BJ (cell line): Measurements from ENCODE around the gene AK4. TPM values are rescaled to one million over a fixed set of nuclear protein-coding genes. Genes with fewer than 3 reads are reported as not detected.

Source experiments
- CTCF ChIA-PET: fragments of 350-600 bp; formaldehyde crosslinking; extraction: SDS; loops from one replicate; lab custom pipeline; 2021; ENCODE audit warnings: antibody characterized with exemption, inconsistent platforms; lab: Yijun Ruan, JAX
- POLR2A ChIA-PET: fragments of 300-600 bp; sonication (Branson Sonifier 250); formaldehyde crosslinking; extraction: SDS; loops from one replicate; lab custom pipeline; 2021; ENCODE audit warnings: antibody characterized with exemption; lab: Charles Lee
- DNase-seq: peaks from one replicate; pipeline ENCODE4 v3.0.0-alpha.2; 2011; ENCODE audit warnings: low read depth
- H3K27me3 ChIP-seq: 2 replicates; pipeline ENCODE4 v1.6.0; 2011; ENCODE audit warnings: low read length; ENCODE audit not compliant: control insufficient read depth, insufficient read depth
- H3K36me3 ChIP-seq: 2 replicates; pipeline ENCODE4 v1.5.1; 2011; ENCODE audit warnings: low read length; ENCODE audit not compliant: control insufficient read depth, insufficient read depth
- H3K4me3 ChIP-seq: 2 replicates; pipeline ENCODE4 v1.5.1; 2011; ENCODE audit warnings: low read depth, mild to moderate bottlenecking, control low read depth, low read length
- polyA plus RNA-seq: library from polyadenylated mRNA; depleted of rRNA; stranded (reverse); fragments of >200 nt; gene quantifications from 2 replicates; pipeline ENCODE4 v1.2.3, GENCODE V29; 2011
- TF ChIP-seq, protein P1 (sequence below): IDR thresholded peaks from 2 replicates; pipeline ENCODE4 v1.5.1; 2011; ENCODE audit warnings: low read depth, mild to moderate bottlenecking, control low read depth, inconsistent platforms, low read length, moderate library complexity; ENCODE audit not compliant: insufficient read depth

AK4 gene
- polyA plus RNA-seq, 1 experiment, result 11.9 TPM

DNA sequence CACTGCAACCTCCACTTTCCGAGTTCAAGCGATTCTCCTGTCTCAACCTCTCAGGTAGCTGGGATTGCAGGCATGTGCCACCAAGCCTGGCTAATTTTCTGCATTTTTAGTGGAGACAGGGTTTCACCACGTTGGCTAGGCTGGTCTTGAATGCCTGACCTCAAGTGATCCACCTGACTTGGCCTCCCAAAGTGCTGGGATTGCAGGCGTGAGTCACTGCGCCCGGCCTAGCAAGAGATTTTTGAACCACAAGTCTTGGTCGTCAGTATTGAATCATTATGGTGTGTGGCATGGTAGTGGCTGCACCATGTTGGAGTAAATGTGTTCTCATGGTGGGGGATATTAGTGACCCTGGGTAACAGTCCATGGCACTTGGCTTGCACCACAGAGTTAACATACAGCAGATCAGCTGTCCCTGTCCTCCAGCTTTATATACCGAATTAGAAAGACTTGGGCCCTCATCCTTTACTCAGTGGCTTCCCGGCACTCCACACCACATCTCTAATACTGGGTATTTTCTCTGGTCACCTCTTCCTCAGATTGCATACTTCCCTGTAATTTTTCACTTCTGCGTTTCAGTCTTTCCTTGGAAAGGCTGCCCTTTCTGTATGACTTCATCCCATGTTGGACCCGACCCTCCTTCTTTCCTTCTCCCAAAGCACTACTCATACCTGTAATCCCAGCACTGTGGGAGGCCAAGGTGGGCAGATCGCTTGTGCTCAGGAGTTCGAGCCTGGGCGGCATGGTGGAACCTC lies 25.1 kb downstream of the AK4 start:
- POLR2A ChIA-PET, result no interaction called here
- Histone ChIP-seq H3K36me3 (no peaks in the 10 kb centered on the region), H3K4me3 (no peak overlapping the region), H3K27me3 (peaks cover 3% of the 10 kb centered on the region)
- CTCF ChIA-PET, result interaction anchor here (0.6 to 1.8 kb wide), 2 partner anchors 101 to 514 kb away, joined by 3 read pairs; no protein-coding TSS in a partner anchor
- TF ChIP-seq, protein P1, sequence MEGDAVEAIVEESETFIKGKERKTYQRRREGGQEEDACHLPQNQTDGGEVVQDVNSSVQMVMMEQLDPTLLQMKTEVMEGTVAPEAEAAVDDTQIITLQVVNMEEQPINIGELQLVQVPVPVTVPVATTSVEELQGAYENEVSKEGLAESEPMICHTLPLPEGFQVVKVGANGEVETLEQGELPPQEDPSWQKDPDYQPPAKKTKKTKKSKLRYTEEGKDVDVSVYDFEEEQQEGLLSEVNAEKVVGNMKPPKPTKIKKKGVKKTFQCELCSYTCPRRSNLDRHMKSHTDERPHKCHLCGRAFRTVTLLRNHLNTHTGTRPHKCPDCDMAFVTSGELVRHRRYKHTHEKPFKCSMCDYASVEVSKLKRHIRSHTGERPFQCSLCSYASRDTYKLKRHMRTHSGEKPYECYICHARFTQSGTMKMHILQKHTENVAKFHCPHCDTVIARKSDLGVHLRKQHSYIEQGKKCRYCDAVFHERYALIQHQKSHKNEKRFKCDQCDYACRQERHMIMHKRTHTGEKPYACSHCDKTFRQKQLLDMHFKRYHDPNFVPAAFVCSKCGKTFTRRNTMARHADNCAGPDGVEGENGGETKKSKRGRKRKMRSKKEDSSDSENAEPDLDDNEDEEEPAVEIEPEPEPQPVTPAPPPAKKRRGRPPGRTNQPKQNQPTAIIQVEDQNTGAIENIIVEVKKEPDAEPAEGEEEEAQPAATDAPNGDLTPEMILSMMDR, result no peak
- no peak for DNase-seq

DNA sequence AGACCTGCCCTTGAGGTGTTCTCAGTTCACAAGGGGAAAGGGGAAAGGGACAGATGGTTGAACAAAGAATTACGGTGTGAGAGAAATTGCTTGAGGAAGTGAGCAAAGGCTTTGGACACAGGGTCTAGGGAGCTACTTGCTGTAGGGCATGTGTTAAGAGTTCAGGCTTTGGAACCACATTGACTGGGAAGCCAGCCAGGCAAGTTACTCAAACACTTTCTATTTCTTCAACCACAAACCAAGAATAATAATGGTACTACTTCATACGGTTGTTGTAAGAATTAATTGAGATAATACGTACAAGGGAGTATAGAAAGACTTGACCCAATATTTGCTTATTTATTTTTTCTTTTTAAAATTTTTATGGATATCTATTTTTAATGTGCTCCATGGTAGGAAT lies 26.6 kb downstream of the AK4 start:
- ChIA-PET POLR2A (interaction anchor here (0.5 kb wide), 1 partner anchor 9 kb away, joined by 4 read pairs; no protein-coding TSS in a partner anchor), CTCF (interaction anchor here (1.8 kb wide), 1 partner anchor 513 kb away, joined by 3 read pairs; no protein-coding TSS in a partner anchor)
- no peaks in the 10 kb centered on the region for H3K36me3 ChIP-seq
- no peak overlapping the region for H3K4me3 ChIP-seq
- peak; percentile 87 for DNase-seq
- TF ChIP-seq, protein P1, result no peak
- peaks cover 3% of the 10 kb centered on the region for H3K27me3 ChIP-seq

DNA sequence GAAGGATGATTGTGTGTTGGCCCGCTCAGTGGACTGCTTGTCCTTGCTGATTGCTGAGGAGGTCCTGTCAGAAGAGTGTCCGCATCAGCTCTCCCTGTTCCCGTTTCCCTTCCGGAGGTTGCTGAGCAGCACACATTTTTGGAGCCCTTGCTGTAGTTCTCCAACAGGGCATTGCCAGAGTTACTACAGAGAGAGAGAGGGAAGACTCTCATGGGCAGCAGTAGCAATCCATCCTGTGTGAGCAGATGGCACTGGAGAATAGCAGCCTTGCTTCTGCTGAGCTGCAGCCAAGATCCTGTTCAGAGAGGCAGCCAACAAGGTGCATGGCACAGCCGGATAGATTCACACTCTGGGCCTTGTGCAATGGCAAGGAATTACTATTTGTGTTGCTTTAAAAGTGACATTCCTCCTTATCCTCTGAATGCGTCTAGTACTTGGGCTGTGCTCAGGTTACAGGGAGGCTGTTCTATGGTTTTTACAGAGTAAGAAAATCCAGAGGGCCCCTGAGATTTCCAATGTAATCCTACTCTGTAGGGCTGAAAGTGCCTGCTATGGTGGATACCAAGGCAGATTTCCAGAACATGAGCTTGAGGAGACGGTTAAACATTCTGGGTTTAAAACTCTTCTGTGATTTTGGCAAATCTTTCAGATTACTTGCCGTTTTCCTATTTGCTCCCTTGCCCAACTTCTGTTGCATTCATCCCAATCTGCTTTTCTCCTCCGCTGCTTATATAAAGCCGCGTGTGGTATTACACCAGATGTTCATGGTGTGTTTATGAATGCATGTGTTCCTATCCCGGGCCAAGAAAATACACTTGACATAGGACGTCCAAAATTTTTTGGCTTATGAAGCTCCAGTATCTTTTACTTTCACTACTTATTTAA lies 27.4 kb downstream of the AK4 start:
- peaks cover 3% of the 10 kb centered on the region for H3K27me3 ChIP-seq
- CTCF ChIA-PET, result interaction anchor here (1.8 kb wide), 1 partner anchor 512 kb away, joined by 3 read pairs; no protein-coding TSS in a partner anchor
- TF ChIP-seq, protein P1, result no peak
- POLR2A ChIA-PET, result no interaction called here
- no peak overlapping the region for H3K4me3 ChIP-seq
- no peak for DNase-seq
- H3K36me3 ChIP-seq, result no peaks in the 10 kb centered on the region

DNA sequence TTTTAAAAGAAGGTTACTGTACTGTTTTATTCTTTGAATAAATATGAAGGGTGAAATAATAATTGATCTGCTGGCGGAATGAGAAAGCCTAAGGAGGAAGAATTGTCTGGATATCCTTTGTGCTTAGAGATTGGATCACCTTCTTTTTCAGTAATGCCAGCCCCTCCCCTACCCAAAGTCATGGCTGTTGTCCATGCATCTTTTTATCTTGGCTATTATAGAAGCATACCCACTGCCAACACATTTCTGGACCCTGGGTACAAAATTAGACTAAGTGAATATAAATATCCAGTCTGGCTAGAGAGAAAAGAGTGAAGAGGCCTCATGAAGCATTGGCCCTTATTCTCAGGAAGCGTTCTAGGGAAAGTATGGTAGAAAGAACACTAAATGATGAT lies 28.1 kb downstream of the AK4 start:
- TF ChIP-seq, protein P1, result no peak
- no peak for DNase-seq
- ChIA-PET POLR2A (no interaction called here), CTCF (no interaction called here)
- H3K36me3 ChIP-seq, result no peaks in the 10 kb centered on the region
- no peak overlapping the region for H3K4me3 ChIP-seq
- peaks cover 3% of the 10 kb centered on the region for H3K27me3 ChIP-seq

DNA sequence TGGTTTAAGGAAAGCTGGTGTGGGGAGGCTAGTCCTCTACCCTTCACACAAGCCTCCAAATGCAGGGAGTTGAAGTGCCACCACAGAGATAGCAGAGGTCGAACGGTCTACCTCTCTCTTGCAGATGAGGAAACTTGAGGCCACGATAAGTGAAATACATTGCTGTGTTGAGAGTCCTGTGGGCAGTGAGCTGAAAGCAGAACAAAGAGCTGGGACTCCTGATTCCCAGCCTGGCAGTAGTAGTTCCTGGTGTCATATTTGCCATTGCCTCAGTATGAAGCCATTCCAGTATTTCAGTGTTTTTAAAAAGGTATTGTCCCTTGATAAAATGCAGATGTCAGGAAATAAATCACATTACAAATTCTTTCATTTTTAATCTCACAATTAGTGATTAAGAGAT lies 28.6 kb downstream of the AK4 start:
- TF ChIP-seq, protein P1, result no peak
- ChIA-PET POLR2A (interaction anchor here (0.8 kb wide), 1 partner anchor 14 kb away, joined by 4 read pairs; no protein-coding TSS in a partner anchor), CTCF (interaction anchor here (0.9 to 1.5 kb wide), 2 partner anchors 11 to 13 kb away, joined by 3 to 5 read pairs; no protein-coding TSS in a partner anchor)
- no peak for DNase-seq
- Histone ChIP-seq H3K36me3 (no peaks in the 10 kb centered on the region), H3K4me3 (no peak overlapping the region), H3K27me3 (peaks cover 3% of the 10 kb centered on the region)
